ENCODE results near the gene PPP2R5B.
A peak's percentile ranks its signal among the peaks of the same experiment; 100 is the strongest.

Gene PPP2R5B

GRCh38 chr11:64888729-64889511, 35.6 kb upstream of the PPP2R5B start:
- no peak for DNase-seq (ENCODE audit: low read depth in 2 of 2, low spot score in 1 of 2)

DNA sequence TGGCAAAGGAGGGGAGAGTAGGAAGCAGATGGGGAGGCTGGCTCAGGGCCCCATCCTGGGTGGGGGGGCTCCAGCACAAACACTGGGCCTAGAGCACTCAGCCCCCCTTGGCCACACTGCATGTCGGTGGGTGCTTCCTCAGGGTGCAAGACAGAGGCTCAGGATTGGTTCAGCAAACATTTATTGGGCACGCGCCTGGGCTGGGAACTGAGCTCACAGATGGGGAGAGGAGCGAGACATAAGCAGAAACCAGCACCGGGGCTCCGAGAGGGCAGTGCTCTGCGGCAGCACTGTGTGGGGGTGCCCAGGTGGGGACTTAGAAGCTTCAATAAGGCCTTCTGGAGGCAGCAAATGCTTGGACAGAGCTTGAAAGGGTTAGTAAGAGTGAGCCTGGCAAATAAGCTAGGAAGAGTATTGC, 34.0 kb upstream of the PPP2R5B start:
- no peak for DNase-seq (ENCODE audit: low read depth in 2 of 2, low spot score in 1 of 2)

- DNase-seq (ENCODE audit: low read depth in 2 of 2, low spot score in 1 of 2), result no peak
These were observed 33.2 kb upstream of the PPP2R5B start for GRCh38 chr11:64891215-64891848.

GRCh38 chr11:64891880-64892279, 32.6 kb upstream of the PPP2R5B start:
- no peak for DNase-seq (ENCODE audit: low read depth in 2 of 2, low spot score in 1 of 2)

GRCh38 chr11:64892411-64892831, 32.1 kb upstream of the PPP2R5B start:
- DNase-seq (ENCODE audit: low read depth in 2 of 2, low spot score in 1 of 2), result no peak

DNA sequence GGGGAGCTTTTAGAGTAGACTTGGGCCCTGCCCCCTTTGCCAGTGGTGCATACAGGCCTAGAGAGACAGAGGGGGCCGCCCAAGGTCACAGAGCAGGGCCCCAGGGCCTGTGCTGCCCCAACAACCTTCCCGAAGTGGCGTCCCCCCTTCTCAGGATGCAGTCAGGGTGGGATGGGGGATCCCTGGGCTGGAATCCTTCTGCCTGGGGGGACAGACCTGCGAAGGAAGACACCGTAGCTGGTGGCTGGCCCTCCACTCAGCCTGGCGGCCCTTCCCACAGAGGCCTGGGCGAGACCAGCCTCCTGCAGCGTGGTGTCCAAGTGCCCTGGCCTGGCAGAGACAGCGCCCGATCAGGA, 31.7 kb upstream of the PPP2R5B start:
- DNase-seq (ENCODE audit: low read depth in 2 of 2, low spot score in 1 of 2), result no peak

GRCh38 chr11:64893194-64894069, 31.1 kb upstream of the PPP2R5B start:
- DNase-seq (ENCODE audit: low read depth in 2 of 2, low spot score in 1 of 2), result no peak

DNA sequence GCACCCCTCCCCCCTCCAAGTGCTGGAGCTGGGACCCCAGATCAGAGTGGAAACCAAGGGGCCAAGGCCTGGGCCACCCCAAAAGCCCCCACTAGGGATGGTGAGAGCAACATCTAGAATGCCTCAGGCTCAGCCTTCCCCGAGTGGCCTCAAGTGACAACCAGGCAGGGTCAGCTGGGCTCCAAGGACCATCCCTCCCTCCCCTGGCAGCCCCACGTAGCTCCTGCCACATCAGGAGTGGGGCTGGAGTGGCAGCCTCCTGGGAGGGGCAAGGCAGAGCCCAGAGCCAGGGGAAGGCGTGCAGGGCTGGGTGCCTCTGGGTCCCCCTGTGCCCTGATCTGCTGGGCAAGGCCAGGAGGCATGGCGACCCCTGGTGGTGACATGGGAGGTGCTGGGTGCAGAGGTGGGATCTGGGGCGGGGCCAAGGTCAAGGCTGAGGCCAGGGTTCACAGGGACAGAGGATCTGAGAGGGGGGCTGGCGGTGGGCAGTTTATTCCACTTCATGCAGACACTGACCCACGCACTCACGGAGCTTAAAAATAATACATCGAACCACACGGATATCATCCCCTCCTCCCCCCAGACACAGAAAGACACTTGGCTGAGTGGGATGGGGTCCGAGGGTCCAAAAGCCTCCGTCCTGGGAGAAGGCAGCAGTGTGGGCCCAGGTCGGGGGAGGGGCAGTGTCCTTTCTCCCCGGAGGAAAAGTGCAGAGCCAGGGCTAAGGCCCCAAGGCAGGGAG, 30.2 kb upstream of the PPP2R5B start:
- DNase-seq (ENCODE audit: low read depth in 2 of 2, low spot score in 1 of 2), result peak; percentile 76 to 91

DNA sequence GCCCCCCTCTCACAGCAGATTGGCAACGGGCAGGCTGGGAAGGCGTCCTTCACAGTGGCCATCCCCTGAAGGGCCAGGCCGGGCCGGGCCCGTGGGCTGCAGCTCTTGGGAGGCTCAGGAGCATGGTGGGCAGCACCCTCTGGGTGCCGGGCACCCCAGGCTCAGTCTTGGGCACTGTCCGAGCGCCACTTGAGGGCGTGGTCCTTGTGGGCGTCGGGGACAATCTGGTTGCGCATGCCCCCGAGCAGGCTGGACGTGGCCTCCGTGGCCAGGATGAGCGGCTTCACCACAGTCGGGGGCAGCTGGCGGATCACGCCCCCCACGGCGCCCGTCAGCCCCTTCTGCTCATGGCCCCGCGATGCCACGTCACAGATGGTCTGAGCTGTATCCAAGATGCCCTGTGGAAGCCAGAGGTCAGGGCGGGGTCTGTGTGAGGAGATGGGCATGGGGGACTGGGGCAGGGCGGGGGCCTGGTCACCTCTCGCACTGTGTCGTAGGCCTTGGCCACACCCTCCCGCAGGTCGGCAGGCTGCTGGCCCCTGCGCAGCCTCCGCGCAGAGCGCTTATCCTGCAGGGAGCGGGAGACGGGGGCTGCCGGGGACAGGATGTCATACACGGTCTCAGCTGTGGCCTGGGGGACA, 29.6 kb upstream of the PPP2R5B start:
- no peak for DNase-seq (ENCODE audit: low read depth in 2 of 2, low spot score in 1 of 2)

DNA sequence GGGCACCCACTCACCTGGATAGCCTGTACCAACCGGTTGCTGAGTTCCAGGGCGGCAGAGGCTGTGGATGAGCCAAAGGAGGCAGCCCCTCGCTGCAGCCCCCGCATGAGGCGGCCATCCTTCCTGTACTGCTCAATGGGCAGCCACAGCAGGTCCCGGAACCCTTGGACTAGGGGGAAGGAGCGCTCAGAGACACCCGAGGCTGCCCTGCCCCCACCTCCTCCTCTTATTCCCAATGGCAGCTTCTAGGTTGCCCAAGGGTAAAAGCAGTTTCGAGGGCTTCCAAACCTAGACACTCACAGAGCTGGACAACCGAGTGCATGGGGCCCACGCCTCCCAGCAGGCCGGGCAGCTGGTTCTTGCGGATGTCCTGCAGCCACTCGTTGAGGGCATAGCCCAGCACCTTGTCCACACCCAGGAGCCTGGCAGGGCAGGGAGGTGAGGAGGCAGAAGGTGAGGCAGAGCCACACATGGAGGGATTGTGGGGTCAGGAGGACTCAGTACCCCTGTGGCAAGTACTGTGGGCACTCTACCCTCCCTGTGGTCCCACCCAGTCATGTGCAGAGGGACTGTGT, 28.0 kb upstream of the PPP2R5B start:
- DNase-seq (ENCODE audit: low read depth in 2 of 2, low spot score in 1 of 2), result no peak

DNA sequence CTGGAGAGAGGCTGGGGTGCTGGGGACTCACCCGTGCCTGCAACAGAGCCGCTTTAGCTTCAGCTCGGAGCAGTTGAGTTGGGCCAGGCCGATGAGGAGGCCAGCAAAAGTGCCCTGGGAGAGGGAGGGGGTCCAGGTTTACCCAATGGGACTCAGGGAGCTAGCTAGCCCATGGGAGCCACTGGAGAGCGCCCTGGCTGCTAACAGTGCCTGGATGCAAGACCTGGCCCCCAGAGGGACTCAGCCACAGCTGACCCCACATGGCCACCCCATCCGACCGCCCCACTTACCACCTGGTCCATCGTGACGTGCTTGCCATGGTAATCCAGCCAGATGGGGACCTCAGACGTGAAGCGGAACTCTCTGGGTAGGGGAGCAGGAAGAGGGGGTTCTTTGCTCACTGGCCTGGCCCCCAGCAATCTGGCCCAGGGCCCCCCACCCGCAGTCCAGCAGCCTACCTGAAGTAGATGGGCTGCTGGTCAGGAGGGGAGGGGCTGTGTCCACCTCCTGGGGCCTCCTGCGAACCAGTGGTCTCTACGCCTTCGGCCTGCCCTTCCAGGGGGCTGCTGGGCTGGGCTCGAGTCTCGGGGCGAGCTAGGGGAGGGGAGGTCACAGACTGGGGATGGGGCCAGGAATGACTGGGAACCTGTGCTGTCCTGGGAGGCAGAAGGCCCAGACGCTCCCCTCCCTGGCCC, 27.0 kb upstream of the PPP2R5B start:
- no peak for DNase-seq (ENCODE audit: low read depth in 2 of 2, low spot score in 1 of 2)

GRCh38 chr11:64898076-64898445, 26.4 kb upstream of the PPP2R5B start:
- no peak for DNase-seq (ENCODE audit: low read depth in 2 of 2, low spot score in 1 of 2)

DNA sequence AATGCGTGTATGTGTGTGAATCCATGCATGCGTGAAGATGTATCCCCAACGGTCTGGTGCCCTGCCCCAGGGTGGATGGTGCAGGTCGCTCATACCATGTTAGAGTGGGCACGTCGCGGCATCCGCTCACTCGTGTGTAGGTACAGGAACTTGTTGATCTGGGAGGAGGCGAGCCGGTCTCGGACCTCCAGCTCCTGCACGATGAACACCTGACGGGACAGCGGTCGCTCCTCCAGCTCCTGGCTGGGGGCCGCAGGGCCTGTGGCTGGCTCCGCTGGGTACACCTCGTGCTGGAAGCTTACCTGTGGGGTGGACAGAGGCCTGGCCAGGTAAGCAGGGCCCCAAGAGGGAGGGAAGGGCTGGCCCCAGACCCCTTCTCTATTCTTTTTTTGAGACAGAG, 25.9 kb upstream of the PPP2R5B start:
- DNase-seq (ENCODE audit: low read depth in 2 of 2, low spot score in 1 of 2), result no peak

DNA sequence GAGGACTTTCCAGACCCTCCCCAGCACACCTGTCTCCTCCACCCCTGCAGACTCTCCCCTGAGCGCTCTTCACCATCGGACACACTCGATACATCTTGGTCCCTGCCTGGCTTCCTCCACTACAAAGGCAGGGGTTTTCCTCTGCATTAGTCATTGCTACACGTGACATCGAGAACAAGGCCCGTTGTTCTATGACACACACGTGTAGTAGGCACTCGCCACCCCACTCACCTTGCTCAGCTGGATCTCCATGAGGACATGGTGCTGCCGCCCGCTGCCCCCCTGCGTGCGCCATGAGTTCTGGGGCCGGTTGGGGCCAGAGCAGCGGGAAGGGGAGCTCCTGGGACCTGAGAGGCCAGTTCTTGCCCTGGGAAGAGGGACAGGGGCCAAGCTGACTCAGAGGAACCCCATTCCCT, 24.2 kb upstream of the PPP2R5B start:
- no peak for DNase-seq (ENCODE audit: low read depth in 2 of 2, low spot score in 1 of 2)

GRCh38 chr11:64900774-64901173, 23.7 kb upstream of the PPP2R5B start:
- no peak for DNase-seq (ENCODE audit: low read depth in 2 of 2, low spot score in 1 of 2)

DNA sequence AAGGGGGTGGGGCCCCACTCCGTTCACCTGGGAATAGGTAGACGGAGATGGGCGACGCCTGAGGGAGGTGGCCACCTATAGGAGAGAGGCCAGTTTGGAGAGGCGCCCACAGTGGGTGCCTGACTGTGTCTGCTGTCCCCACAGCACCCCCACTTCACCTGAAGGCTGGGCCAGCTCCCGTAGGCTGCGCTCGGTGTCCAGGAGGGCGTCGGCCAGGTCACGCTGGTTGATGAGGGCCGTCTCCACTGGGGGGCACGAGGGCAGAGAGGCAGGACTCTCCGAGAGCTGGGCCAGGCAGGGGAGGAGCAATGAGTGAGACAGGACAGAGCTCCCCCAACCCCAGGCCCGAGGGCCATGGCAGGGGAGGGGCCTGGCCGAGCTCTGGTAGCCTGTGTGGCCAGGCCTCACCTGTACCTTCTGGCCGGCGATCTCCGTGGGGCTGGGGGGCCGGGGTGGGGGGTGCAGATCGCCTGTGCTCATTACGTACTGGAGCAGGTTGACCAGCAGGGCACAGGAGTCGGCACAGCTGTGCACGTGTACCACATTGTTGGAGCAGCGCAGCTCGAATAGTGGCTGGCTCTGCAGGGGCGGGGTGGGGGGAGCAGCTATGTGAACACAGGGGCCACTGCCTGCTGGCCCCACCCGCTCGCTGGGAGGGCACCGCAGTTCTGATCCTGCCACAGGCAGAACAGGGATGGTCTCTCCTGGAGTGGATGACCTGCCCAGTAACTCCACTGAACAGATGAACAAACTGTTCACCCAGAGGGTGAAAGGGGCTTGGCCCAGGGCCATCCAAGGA, 22.2 kb upstream of the PPP2R5B start:
- no peak for DNase-seq (ENCODE audit: low read depth in 2 of 2, low spot score in 1 of 2)

GRCh38 chr11:64903291-64903833, 21.1 kb upstream of the PPP2R5B start:
- DNase-seq (ENCODE audit: low read depth in 2 of 2, low spot score in 1 of 2), result no peak

- no peak for DNase-seq (ENCODE audit: low read depth in 2 of 2, low spot score in 1 of 2)
These were observed 18.8 kb upstream of the PPP2R5B start for GRCh38 chr11:64905516-64906313.
